ENCODE results near the gene TOMM34. TPM values are rescaled to one million over a fixed set of nuclear protein-coding genes. Genes with fewer than 3 reads are reported as not detected.

The TOMM34 gene
- polyA plus RNA-seq, 3 donors: 6.4 to 9.1 (median 7.7) TPM

DNA sequence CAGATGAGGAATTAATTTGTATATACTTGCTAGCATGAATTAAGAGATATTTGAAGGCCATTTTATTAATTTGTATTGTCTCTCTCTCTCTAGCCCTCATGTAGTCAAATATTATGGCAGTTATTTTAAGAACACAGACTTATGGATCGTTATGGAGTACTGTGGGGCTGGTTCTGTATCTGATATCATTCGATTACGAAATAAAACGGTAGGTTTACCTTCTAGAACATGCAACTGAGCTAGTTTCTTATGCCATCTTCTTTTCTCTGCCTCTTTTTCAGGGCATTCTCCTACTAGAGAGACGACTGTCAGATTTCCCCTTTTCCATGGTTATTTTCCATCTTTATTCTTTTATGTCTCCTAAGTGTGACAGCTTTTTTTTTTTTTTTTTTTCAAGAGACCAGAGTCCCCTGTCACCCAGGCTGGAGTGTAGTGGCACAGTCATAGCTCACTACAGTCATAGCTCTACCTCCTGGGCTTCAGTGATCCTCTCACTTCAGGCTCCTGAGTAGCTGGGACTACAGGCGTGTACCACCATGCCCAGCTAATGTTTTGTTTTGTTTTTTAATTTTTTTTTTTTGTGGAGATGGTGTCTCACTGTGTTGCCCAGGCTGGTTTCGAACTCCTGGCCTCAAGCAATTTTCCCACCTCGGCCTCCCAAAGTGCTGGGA lies 21.7 kb upstream of the TOMM34 start:
- H2AFZ ChIP-seq (ENCODE audit: insufficient read depth, low read depth, low read length, poor library complexity, severe bottlenecking): no peak overlapping the region
- H3K9me3 Mint-ChIP-seq: no peaks in the 10 kb centered on the region
- peaks cover 61 to 67% of the 10 kb centered on the region in 2 donors for H3K36me3 Mint-ChIP-seq
- H4K20me1 ChIP-seq (ENCODE audit: insufficient read depth, low read length): peaks cover 18% of the 10 kb centered on the region
- peaks cover 53% of the 10 kb centered on the region for H3K4me1 Mint-ChIP-seq
- H3K9ac ChIP-seq (ENCODE audit: insufficient read depth, low read length, poor library complexity, severe bottlenecking): no peak overlapping the region
- H3K27me3 Mint-ChIP-seq (ENCODE audit: low read depth in 3 of 3): peaks cover 0 to 3% (median 1%) of the 10 kb centered on the region in 3 donors
- peak overlapping the region in 1 of 2 donors; percentile 62 for H3K27ac ChIP-seq (ENCODE audit: low read depth in 1 of 2, low read length in 2 of 2)
- H3K4me1 ChIP-seq (ENCODE audit: control insufficient read depth in 1 of 2, insufficient read depth in 2 of 2, low read length in 2 of 2): peaks cover 42 to 59% of the 10 kb centered on the region in 2 donors
- no peaks in the 10 kb centered on the region for H3K27me3 ChIP-seq (ENCODE audit: control insufficient read depth in 2 of 2, insufficient read depth in 2 of 2, low read length in 2 of 2)
- H3K36me3 ChIP-seq (replicated peaks in 1 of 2; ENCODE audit: control insufficient read depth in 1 of 2, insufficient read depth in 2 of 2, low read length in 2 of 2): peaks cover 53 to 73% of the 10 kb centered on the region in 2 donors
- TF ChIP-seq, protein P1, sequence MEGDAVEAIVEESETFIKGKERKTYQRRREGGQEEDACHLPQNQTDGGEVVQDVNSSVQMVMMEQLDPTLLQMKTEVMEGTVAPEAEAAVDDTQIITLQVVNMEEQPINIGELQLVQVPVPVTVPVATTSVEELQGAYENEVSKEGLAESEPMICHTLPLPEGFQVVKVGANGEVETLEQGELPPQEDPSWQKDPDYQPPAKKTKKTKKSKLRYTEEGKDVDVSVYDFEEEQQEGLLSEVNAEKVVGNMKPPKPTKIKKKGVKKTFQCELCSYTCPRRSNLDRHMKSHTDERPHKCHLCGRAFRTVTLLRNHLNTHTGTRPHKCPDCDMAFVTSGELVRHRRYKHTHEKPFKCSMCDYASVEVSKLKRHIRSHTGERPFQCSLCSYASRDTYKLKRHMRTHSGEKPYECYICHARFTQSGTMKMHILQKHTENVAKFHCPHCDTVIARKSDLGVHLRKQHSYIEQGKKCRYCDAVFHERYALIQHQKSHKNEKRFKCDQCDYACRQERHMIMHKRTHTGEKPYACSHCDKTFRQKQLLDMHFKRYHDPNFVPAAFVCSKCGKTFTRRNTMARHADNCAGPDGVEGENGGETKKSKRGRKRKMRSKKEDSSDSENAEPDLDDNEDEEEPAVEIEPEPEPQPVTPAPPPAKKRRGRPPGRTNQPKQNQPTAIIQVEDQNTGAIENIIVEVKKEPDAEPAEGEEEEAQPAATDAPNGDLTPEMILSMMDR (IDR thresholded peaks at IDR 0.05): no peak
- H3K4me3 ChIP-seq (replicated peaks in 1 of 3; ENCODE audit: low read depth in 2 of 3, low read length in 3 of 3): no peak overlapping the region
- H3K79me2 ChIP-seq (ENCODE audit: insufficient read depth, low read length): peaks cover 89% of the 10 kb centered on the region
- intact Hi-C loops (cut with micrococcal nuclease): loop anchor here (1.0 to 2.0 kb wide), 2 partner anchors 8 to 15 kb away; partner anchors contain the start of gene STK4 (in 1 of the 2)
- peak overlapping the region in 6 of 7 donors; percentile 30 to 85 (median 70) for H3K27ac Mint-ChIP-seq
- no peaks in the 10 kb centered on the region for H3K9me3 ChIP-seq (replicated peaks in 1 of 2; ENCODE audit: control insufficient read depth in 1 of 2, insufficient read depth in 1 of 2, low read length in 2 of 2)
- no peak for DNase-seq
- H3K4me2 ChIP-seq (replicated peaks; ENCODE audit: extremely low read depth, low read length, poor library complexity, severe bottlenecking): no peak overlapping the region
- no CpG with 5 or more reads among the region's 8 CpGs for WGBS (ENCODE audit: insufficient coverage)
- no peak overlapping the region for H3K4me3 Mint-ChIP-seq

DNA sequence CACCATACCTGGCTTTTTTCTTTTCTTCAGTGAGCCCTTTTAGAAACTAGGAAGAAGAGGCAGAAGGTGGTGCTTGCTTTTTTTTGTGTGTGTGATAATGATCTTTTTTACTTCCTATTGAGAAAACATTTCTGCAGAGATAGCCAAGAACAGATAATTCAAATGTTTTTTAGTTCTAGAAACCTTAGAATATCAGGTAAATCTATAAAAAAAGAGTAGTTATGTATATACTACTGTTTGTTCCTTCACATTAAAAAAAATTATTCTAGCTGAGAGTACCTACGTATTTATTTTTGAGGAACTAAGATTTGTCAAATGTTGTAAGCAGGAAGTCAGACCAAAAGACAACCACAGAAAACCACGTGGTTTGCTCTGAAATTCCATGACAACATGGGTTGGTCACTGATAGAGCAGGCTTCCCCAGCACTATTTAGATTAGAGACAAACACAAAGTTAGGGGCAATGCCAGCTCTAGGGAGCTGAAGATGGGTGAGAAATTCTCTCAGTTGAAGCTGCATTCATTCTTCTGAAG lies 19.0 kb upstream of the TOMM34 start:
- H3K27me3 ChIP-seq (ENCODE audit: control insufficient read depth in 2 of 2, insufficient read depth in 2 of 2, low read length in 2 of 2): no peaks in the 10 kb centered on the region
- peak overlapping the region in 2 of 3 experiments; percentile 19 to 48 for H3K4me3 ChIP-seq (replicated peaks in 1 of 3; ENCODE audit: low read depth in 2 of 3, low read length in 3 of 3)
- H2AFZ ChIP-seq (ENCODE audit: insufficient read depth, low read depth, low read length, poor library complexity, severe bottlenecking): peak overlapping the region; percentile 8
- H3K9me3 ChIP-seq (replicated peaks in 1 of 2; ENCODE audit: control insufficient read depth in 1 of 2, insufficient read depth in 1 of 2, low read length in 2 of 2): no peaks in the 10 kb centered on the region
- peak; percentile 84 to 95 (median 94) for DNase-seq
- peak overlapping the region; percentile 32 to 65 for H3K4me3 Mint-ChIP-seq
- H4K20me1 ChIP-seq (ENCODE audit: insufficient read depth, low read length): peaks cover 5% of the 10 kb centered on the region
- TF ChIP-seq, protein P1 (IDR thresholded peaks at IDR 0.05): no peak
- peak overlapping the region; percentile 95 to 99 (median 98) for H3K27ac Mint-ChIP-seq
- peaks cover 43% of the 10 kb centered on the region for H3K4me1 Mint-ChIP-seq
- intact Hi-C loops (cut with micrococcal nuclease): no loop called here
- WGBS (ENCODE audit: insufficient coverage): no CpG with 5 or more reads among the region's 2 CpGs
- H3K4me2 ChIP-seq (replicated peaks; ENCODE audit: extremely low read depth, low read length, poor library complexity, severe bottlenecking): peak overlapping the region; percentile 56
- H3K36me3 Mint-ChIP-seq: peaks cover 65 to 75% of the 10 kb centered on the region in 2 donors
- H3K9me3 Mint-ChIP-seq: no peaks in the 10 kb centered on the region
- H3K27ac ChIP-seq (ENCODE audit: low read depth in 1 of 2, low read length in 2 of 2): peak overlapping the region; percentile 86
- H3K9ac ChIP-seq (ENCODE audit: insufficient read depth, low read length, poor library complexity, severe bottlenecking): peak overlapping the region; percentile 48
- H3K27me3 Mint-ChIP-seq (ENCODE audit: low read depth in 3 of 3): peaks cover 0 to 3% (median 0%) of the 10 kb centered on the region in 3 donors
- peaks cover 31 to 42% of the 10 kb centered on the region in 2 donors for H3K4me1 ChIP-seq (ENCODE audit: control insufficient read depth in 1 of 2, insufficient read depth in 2 of 2, low read length in 2 of 2)
- H3K36me3 ChIP-seq (replicated peaks in 1 of 2; ENCODE audit: control insufficient read depth in 1 of 2, insufficient read depth in 2 of 2, low read length in 2 of 2): peaks cover 64 to 73% of the 10 kb centered on the region in 2 donors
- peaks cover 93% of the 10 kb centered on the region for H3K79me2 ChIP-seq (ENCODE audit: insufficient read depth, low read length)

Data from CD14-positive monocyte (primary cell).